Gastrocnemius medialis (tissue), 4 donors: ENCODE results near the gene BCL2L1. TPM values are rescaled to one million over a fixed set of nuclear protein-coding genes. Genes with fewer than 3 reads are reported as not detected.

Source experiments
- ATAC-seq, 2 donors: fragments of 150-250 bp; one replicate each; pipeline ENCODE4 v1.9.1; 2016
- DNase-seq, 2 donors: peaks; one replicate each; pipeline ENCODE4 v3.0.0-alpha.2; 2019
- H3K27ac ChIP-seq, 4 donors: fragments of 200-600 bp; sonication (generic); 1 replicate in 1 of 4; 2 replicates in 3 of 4; pipeline ENCODE4 v1.5.1; 2016 to 2018; ENCODE audit warnings: mild to moderate bottlenecking in 2 of 4, moderate library complexity in 1 of 4
- H3K27me3 ChIP-seq, 3 donors: fragments of 200-600 bp; sonication (generic) in 2 of 3; 1 replicate in 1 of 3; 2 replicates in 2 of 3; pipeline versions ENCODE4 v1.5.1 to v1.6.0; 2016 to 2019; ENCODE audit warnings: mild to moderate bottlenecking in 1 of 3, moderate library complexity in 1 of 3
- H3K36me3 ChIP-seq, 2 donors: fragments of 200-600 bp; sonication (generic) in 1 of 2; one replicate each; pipeline ENCODE4 v1.5.1; 2017 to 2018
- H3K4me1 ChIP-seq, 2 donors: fragments of 200-600 bp; sonication (generic) in 1 of 2; one replicate each; pipeline ENCODE4 v1.5.1; 2016 to 2017; ENCODE audit warnings: mild to moderate bottlenecking in 2 of 2
- H3K4me3 ChIP-seq, 4 donors: fragments of 200-600 bp; sonication (generic) in 3 of 4; 1 replicate in 1 of 4; 2 replicates in 3 of 4; pipeline ENCODE4 v1.5.1; 2016 to 2019; ENCODE audit warnings: mild to moderate bottlenecking in 2 of 4
- H3K9me3 ChIP-seq, 3 donors: fragments of 200-600 bp; sonication (generic) in 2 of 3; 1 replicate in 1 of 3; 2 replicates in 2 of 3; pipeline ENCODE4 v1.5.1; 2016 to 2019
- CTCF ChIP-seq, 5 experiments: fragments of 450-650 bp in 3 of 5; fragments of 200-600 bp in 2 of 5; sonication (generic) in 2 of 5; IDR thresholded peaks in 4 of 5; conservative IDR thresholded peaks in 1 of 5; 1 replicate in 4 of 5; 2 replicates in 1 of 5; pipeline ENCODE4 v1.5.1; 2016 to 2019; ENCODE audit warnings: antibody characterized with exemption in 5 of 5, mild to moderate bottlenecking in 3 of 5, moderate library complexity in 3 of 5
- POLR2A ChIP-seq, 2 donors: fragments of 450-650 bp; IDR thresholded peaks; one replicate each; pipeline ENCODE4 v1.6.1; 2017; ENCODE audit warnings: antibody characterized with exemption in 2 of 2, mild to moderate bottlenecking in 2 of 2, moderate library complexity in 2 of 2
- in situ Hi-C, 4 donors: fragments of 200-750 bp; cut with MboI; loops; one replicate each; pipeline versions ENCODE4 v1.15.0 to v1.8.0; 2017; ENCODE audit warnings: low sequenced_read_pairs in 4 of 4
- intact Hi-C: fragments of 100-400 bp; cut with DNase I; formaldehyde crosslinking; loops from one replicate; pipeline ENCODE4 v1.15.1; 2023; ENCODE audit warnings: low total_unique reads
- total RNA-seq, 4 donors: library from RNA; depleted of rRNA; stranded (reverse); fragments of >200 nt; gene quantifications; one replicate each; pipeline versions ENCODE4 v1.1.0 to v1.2.3, GENCODE V29; 2016

Gene BCL2L1
- total RNA-seq, 4 donors from 2014 or later, result 41.5 to 87.8 (median 55.3) TPM

GRCh38 chr20:31666258-31667042 lies 56.2 kb downstream of the BCL2L1 start:
- Histone ChIP-seq H3K27me3 (no peaks in the 10 kb centered on the region), H3K4me1 (peaks cover 81 to 82% of the 10 kb centered on the region in 2 donors), H3K27ac (peak overlapping the region; percentile 82 to 98 (median 92)), H3K9me3 (no peaks in the 10 kb centered on the region), H3K4me3 (no peak overlapping the region), H3K36me3 (peaks cover 0 to 16% of the 10 kb centered on the region in 2 donors)
- no peak for ATAC-seq
- DNase-seq, result peak; percentile 58 to 60
- in situ Hi-C loops (loop anchor here in 1 of 4 donors (25.0 kb wide), 1 partner anchor 146 kb away; the partner anchor contains the start of gene MYLK2), intact Hi-C loops (no loop called here)
- TF ChIP-seq POLR2A (IDR thresholded peaks at IDR 0.05) (peak in 1 of 2 donors; percentile 25), CTCF (IDR thresholded peaks at IDR 0.05 in 4 of 5, conservative IDR thresholded peaks at IDR 0.05 in 1 of 5) (no peak)

DNA sequence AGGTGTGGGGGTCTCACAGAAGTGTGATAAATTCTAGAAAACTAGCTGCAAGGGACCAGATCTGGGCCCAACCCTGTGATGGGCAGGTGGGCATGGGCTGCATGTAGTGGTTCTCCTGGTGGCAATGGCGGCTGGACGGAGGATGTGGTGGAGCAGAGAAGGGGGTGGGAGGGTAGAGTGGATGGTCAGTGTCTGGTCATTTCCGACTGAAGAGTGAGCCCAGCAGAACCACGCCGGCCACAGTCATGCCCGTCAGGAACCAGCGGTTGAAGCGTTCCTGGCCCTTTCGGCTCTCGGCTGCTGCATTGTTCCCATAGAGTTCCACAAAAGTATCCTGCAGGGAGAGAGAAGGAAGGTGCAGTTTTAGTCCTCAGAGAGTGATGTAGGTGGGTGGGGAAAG lies 56.9 kb downstream of the BCL2L1 start:
- Histone ChIP-seq H3K36me3 (peaks cover 0 to 16% of the 10 kb centered on the region in 2 donors), H3K4me1 (peaks cover 75 to 77% of the 10 kb centered on the region in 2 donors), H3K9me3 (no peaks in the 10 kb centered on the region), H3K4me3 (no peak overlapping the region), H3K27me3 (no peaks in the 10 kb centered on the region), H3K27ac (peak overlapping the region; percentile 82 to 98 (median 92))
- intact Hi-C loops (no loop called here), in situ Hi-C loops (loop anchor here in 1 of 4 donors (25.0 kb wide), 1 partner anchor 147 kb away; the partner anchor contains the start of gene MYLK2)
- DNase-seq (no peak), ATAC-seq (no peak)
- no peak for TF ChIP-seq POLR2A (IDR thresholded peaks at IDR 0.05)
- no peak for TF ChIP-seq CTCF (IDR thresholded peaks at IDR 0.05 in 4 of 5, conservative IDR thresholded peaks at IDR 0.05 in 1 of 5)

DNA sequence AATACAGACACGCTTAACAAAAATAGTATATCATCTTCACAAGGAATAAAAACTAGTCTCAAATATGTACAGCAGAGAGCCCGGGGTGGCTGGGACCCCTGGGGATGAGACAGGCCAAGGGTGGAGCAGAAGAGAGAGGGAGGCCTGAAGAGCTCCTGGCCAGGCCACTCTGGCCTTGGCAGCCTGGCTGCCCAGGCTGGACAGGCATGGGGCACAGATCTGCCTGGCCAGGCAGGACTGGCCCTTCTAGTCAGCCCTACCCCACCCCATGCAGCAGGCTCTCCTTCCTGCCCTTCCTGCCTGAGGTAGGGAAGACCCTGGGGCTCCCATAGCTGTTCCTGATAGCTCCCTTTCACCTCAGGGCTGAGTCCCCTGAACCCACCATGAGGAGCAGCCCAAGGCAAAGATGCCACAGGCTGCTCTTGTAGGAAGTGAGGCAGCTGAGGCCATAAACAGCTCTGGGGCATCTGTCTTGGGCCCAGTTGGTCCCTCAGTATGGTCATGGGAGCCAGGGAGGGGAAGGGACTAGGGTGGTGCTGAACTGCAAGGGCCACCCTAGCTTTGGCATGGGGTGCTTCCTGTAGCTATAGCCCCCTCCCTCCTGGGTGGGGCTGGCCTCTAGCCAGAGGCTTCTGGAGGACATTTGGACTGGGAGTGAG lies 57.8 kb downstream of the BCL2L1 start:
- Histone ChIP-seq H3K27ac (peak overlapping the region; percentile 82 to 98 (median 92)), H3K9me3 (no peaks in the 10 kb centered on the region), H3K36me3 (peaks cover 0 to 16% of the 10 kb centered on the region in 2 donors), H3K4me3 (no peak overlapping the region), H3K4me1 (peaks cover 66 to 68% of the 10 kb centered on the region in 2 donors), H3K27me3 (no peaks in the 10 kb centered on the region)
- TF ChIP-seq CTCF (IDR thresholded peaks at IDR 0.05 in 4 of 5, conservative IDR thresholded peaks at IDR 0.05 in 1 of 5) (no peak), POLR2A (IDR thresholded peaks at IDR 0.05) (no peak)
- intact Hi-C loops (loop anchor here (5.0 kb wide), 1 partner anchor 93 kb away; no protein-coding TSS in a partner anchor), in situ Hi-C loops (loop anchor here (5.0 to 25.0 kb wide), 4 partner anchors 52 to 147 kb away; partner anchors contain the start of genes BCL2L1 (in 2 of the 4) and MYLK2 (in 1 of the 4))
- DNase-seq, result no peak
- no peak for ATAC-seq

DNA sequence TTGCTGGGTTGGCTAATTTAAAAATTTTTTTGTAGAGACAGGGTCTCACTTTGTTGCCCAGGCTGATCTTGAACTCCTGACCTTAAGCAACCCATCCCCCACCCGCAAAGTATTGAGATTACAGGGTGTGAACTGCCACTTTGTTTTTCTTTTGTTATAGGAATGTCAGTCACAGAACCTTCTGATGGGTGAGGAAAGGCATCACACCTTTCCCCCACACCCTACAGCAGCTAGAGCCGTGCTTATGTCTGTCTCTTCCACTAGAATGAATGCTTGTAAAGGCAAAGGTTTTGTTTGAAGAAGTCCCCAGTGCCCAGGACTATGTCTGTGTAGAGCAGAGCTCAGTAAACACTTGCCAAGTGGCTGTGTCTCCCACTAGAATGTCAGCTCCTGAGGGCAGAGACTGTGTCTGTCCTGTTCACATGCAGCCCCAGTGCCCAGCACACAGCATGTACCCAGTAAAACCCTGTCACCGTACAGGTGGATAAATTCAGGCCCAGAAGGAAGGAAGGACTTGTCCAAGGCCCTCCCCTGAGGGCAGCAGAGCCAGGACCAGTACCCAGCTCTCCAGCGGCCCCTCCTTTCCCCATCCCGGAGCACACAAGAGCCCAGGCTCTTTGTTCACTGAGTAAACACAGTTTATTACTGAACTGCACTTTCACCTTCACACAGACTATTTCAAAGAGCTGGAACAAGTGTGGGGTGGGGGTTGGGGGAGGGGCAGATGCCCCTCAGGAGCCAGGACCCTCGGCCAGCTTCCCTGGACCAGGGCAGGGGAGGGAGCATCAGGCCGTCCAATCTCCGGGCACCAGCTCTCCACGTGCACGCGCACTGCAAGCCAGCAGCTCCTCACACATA lies 58.6 kb downstream of the BCL2L1 start:
- Histone ChIP-seq H3K9me3 (no peaks in the 10 kb centered on the region), H3K27ac (peak overlapping the region; percentile 82 to 98 (median 92)), H3K4me1 (peaks cover 58 to 60% of the 10 kb centered on the region in 2 donors), H3K36me3 (peaks cover 0 to 16% of the 10 kb centered on the region in 2 donors), H3K4me3 (no peak overlapping the region), H3K27me3 (no peaks in the 10 kb centered on the region)
- no peak for ATAC-seq
- no peak for DNase-seq
- intact Hi-C loops, result loop anchor here (5.0 kb wide), 1 partner anchor 92 kb away; no protein-coding TSS in a partner anchor
- no peak for TF ChIP-seq CTCF (IDR thresholded peaks at IDR 0.05 in 4 of 5, conservative IDR thresholded peaks at IDR 0.05 in 1 of 5)
- TF ChIP-seq POLR2A (IDR thresholded peaks at IDR 0.05), result no peak
- in situ Hi-C loops, result loop anchor here (5.0 to 25.0 kb wide), 4 partner anchors 53 to 148 kb away; partner anchors contain the start of genes BCL2L1 (in 2 of the 4) and MYLK2 (in 1 of the 4)
